ENCODE data around the gene FASTK.

Gene FASTK

DNA sequence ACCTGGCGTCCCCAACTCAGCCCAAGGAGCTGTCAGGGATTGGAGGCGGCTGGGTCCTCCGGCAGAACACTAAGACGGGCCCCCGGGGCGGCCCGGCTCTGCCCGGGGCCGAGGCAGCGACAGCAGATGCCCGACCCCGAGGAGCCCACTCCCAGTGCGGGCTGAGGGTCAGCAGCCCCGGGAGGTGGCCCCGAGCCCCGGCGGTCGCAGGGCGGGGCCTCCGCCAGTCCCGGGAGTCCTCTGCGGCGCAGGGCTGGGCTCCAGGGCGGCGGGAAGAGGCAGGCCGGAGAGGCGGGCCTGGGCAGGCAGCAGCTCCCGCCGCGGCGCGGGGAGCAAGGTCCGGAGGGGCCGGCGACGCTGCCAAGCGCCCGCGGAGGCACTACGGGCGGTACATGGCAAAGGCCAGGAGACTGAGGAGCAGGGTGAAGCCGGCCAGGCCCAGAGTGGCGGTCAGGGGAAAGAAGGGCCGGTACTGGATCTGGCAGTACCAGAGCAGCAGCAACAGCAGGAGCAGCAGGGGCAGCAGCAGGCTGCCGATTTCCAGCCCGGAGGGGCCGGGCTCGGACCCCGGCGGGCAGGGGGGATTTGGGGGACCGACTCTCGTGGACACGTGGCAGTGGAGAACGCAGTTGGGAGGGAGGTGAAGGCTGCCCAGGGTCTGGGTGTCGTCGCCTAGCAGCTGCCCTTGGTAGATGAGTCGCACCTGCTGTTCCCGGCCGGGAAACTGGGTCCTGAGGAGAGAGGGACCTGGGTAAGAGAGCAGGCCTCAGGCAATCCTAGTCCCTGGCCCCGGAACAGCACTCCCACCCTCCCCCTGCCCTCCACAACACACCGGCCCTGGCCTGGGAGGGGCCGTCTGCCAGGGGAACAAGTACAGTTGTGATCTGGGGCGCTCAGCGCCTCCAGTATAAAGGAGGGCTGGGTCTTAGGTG, 827 bp upstream of the FASTK start:
- DNase-seq (ENCODE audit: low spot score), result no peak

DNA sequence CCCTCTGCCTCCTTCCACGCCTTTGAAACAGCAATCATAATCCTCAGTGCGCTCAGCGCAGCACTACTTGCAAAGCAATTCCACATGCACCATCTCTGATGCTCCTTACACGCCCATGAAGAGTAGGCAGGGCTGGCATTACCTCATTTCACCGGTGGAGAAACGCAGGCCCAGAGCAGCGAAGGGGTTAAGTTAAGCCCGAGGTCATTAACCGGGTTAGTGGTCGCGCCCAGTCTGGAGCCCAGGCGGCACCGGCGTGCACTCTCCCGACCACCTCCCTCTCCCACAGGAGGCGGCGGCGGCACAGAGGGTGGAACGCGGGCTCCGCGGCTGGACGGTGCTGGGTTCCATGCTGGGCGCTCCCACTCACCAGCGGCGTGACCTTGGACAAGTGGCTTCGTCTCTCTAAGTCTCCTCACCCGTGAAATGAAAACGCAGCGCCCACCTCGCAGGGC, 515 bp downstream of the FASTK start:
- DNase-seq (ENCODE audit: low spot score), result no peak

DNA sequence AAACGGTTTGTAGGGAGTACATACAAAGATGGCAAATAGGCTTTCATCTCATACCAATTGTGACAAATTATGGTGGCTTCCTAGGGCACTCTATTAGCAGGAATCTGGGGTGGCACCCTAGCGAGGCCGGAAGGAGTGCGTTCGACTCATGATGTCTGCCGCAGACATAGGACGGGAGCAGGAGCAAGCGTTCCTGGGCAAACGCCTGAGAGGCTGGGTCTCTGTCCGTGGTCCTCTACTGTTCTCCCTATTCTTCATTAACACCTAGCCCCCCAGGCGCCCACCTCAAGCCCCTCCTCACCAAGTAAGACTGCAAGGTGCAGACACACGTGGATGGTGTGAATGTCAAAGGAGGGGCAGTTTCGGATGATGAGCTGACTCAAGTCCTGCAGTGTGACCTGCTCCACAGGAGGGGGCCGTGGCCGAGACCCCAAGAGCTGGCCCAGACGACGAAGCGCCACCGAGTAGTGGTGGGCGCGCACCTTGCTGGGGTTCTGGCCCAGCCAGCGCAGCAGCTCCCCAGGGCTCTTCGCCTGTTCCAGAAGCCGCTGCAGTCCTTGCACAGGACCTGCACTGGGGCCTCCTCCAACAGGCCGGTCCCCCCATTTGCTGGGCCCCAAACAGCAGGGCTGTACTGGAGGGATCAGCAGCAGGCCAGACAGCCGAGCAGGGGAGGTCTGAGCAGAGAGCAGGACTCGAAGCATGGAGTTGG, 1.3 kb downstream of the FASTK start:
- DNase-seq (ENCODE audit: low spot score), result no peak

DNA sequence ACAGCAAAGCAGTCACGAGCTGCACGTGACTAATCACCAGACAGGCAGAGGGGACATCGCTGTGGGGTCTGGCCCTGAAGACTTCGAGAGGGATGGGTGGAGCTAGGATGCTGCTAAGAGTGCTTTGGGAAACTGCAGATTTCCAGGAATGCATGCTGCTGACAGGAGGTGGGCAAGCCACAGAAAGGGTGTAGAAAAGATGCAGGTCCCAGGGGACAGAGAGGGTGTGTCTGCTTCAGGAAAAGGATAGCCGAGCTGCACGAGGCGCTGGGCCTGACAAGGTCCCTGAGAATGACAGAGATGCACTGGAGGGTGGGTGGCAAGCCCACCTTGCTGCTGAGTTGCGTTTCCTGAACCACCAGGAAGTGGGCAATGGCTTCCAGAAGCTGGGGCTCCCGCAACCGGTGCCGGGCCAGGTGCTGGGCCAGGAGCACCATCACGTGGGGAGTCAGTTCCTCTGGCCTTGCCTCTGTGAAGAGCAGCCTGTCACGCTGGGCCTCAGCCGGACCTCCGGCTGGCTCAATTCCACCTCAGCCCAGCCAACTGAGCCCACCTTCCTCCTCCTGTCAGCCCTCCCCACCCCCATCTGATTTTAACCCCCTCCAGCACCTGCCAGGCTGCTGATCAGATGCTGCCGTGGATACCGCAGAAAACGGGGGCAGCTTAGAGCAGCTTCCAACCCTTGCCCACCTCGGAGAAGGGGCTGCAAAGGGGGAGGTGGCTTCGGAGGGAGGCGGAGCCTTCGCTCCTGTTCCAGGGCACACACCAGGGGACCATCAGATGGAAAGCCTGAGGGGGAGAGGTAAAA, 2.2 kb downstream of the FASTK start:
- no peak for DNase-seq (ENCODE audit: low spot score)

DNA sequence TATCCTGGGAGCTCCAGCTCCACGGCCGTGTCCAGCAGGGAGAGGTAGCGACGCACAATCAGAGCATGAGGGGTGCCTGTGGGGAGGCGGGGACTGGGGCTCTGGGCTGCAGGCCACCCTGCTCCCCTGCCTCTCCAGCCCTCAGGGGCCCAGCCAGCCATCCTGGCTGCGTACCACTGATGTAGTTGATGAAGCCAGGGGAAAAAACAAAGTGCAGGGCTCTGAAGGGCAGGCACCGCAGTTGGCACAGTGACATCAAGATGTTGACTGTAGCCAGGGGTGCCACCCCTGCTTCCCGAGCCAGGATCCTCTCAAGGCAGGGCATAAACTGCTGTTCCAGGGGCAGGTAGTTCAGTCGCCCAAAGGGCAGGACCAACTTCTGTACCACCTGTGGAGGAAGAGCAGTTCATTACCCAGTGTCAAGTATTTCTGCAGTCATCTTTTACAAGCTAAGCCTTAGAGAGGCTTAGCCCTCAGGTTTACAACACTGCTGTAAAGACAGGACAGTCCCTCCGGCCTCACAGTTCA, 2.8 kb downstream of the FASTK start:
- DNase-seq (ENCODE audit: low spot score), result no peak

DNA sequence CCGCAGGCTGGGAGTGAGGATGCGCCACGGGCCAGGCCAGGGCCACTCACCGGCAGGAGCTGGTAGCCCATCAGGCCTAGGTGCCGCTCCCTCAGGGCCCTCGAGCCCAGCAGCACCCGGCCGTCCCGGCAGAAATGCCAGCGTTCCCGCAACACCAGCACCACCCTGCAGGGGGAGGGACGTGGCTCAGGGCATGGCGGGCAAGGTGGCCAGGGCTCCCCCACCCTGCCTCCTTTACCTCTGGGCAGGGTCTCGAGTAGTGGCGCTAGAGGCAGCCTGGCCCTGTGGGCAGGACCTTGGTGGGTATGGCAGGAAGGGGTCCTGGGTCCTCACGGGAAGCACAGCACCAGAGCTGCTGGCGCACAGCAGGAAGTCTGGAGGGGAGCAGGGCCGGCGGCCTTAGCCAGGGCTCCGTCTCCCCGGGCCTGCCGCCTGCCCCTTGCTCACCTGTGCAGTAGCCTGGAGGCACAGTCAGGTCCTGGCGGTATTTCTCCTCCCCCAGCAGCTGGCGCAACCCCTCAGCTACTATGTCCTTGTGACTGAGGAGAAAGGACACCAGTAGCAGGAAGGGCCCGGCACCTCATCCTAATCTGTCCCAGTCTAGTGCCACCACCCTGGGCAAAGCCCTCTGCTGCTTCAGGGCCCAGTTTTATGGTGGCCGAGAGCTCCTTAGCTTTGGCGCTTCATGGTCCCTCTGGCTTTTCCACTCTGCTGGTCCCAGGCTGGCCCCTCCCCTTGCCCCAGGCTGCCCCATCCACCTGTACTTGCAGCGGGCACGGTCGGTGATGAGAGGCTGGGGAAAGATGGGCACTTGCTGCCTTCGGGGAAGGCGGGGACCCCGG, 3.5 kb downstream of the FASTK start:
- DNase-seq (ENCODE audit: low spot score), result no peak

DNA sequence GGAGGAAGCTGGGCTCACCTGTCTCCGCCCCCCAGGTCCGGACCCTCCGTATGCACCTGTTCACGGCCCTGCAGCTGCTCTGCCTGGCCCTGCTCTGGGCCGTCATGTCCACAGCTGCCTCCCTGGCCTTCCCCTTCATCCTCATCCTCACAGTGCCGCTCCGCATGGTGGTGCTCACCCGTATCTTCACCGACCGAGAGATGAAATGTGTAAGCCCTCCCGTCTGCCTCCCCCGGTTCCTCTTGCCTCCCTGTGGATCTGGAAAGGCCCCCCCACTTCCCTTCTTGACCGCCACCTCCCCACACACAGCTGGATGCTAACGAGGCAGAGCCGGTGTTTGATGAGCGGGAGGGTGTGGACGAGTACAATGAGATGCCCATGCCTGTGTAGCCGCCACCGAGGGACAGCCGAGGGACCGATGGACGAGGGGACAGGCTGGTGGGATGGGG, 4.6 kb downstream of the FASTK start:
- DNase-seq (ENCODE audit: low spot score), result no peak

DNA sequence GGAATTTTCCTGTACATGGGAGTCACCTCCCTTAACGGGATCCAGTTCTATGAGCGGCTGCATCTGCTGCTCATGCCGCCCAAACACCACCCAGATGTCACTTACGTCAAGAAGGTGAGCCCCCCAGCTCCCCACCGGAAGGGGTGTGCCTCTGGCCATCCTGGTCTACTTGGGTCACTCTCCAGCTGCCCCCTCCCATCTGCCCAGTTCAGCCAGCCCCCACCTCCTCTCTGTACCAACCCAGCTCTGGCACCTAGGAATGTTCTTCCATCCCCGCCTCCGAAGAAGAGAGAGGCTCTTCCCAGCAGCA, 5.0 kb downstream of the FASTK start:
- no peak for DNase-seq (ENCODE audit: low spot score)

DNA sequence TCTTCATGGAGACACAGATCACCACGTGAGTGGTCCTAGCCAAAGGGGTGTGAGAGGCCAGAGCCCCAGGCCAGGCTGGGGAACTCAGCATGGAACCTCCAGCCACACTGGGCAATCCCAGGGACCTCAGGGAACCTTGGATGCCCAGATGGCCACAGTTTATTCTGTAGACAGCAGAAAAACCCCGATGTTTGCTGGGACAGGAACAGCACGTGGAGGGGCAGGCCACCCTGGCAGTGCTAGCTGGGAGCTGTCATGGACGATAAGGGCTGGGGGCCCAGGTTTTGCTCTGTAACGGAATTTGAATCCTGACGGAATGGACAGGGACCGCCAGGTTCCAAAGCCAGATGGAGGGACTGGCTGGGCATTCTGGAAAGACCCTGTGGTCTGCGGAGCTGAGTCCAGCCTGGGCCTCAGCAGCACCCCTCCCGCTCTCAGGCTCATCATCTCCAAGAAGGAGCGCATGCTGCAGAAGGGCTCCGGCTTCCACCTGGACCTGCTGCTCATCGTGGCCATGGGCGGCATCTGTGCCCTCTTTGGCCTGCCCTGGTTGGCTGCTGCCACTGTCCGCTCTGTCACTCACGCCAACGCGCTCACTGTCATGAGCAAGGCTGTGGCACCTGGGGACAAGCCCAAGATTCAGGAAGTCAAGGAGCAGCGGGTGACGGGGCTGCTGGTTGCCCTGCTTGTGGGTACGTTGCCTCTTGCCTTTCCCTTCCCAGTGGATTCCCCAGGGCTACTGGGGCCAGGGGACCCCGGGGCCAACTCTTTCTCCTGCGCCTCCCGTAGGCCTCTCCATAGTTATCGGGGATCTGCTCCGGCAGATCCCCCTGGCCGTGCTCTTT, 5.6 kb downstream of the FASTK start:
- DNase-seq (ENCODE audit: low spot score), result no peak

DNA sequence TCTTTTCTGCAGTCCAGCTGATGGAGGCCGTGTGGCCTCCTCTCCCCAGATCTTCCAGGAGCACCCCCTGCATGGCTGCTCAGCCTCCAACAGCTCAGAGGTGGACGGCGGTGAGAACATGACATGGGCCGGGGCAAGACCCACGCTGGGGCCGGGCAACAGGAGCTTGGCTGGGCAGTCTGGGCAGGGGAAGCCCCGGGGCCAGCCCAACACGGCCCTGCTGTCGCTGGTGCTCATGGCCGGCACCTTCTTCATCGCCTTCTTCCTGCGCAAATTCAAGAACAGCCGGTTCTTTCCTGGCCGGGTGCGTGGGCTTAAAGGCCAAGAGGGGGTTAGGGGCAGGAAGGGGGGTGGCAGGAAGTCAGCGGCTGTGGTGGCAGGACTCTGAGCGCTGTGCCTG, 6.6 kb downstream of the FASTK start:
- no peak for DNase-seq (ENCODE audit: low spot score)

DNA sequence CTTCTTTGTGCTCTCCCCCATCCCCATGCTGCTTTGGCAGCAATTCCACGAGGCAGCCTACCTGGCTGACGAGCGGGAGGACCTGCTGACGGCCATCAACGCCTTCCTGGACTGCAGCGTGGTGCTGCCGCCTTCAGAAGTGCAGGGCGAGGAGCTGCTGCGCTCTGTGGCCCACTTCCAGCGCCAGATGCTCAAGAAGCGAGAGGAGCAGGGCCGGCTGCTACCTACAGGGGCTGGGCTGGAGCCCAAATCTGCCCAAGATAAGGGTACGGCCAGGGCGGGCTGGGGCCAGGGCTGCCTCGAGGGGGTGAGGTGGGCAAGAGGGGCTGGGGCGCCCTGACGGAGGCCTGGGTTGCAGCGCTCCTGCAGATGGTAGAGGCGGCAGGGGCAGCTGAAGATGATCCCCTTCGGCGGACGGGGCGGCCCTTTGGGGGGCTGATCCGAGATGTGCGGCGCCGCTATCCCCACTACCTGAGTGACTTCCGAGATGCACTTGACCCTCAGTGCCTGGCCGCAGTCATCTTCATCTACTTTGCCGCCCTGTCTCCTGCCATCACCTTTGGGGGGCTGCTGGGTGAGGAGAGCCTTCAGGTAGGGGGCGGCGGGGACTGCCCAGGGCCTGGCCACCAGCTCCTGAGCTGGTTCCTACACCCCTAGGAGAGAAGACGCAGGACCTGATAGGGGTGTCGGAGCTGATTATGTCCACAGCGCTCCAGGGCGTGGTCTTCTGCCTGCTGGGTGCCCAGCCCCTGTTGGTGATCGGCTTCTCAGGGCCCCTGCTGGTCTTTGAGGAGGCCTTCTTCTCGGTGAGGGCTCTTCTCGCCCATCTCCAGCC, 9.4 kb downstream of the FASTK start:
- DNase-seq (ENCODE audit: low spot score), result no peak

DNA sequence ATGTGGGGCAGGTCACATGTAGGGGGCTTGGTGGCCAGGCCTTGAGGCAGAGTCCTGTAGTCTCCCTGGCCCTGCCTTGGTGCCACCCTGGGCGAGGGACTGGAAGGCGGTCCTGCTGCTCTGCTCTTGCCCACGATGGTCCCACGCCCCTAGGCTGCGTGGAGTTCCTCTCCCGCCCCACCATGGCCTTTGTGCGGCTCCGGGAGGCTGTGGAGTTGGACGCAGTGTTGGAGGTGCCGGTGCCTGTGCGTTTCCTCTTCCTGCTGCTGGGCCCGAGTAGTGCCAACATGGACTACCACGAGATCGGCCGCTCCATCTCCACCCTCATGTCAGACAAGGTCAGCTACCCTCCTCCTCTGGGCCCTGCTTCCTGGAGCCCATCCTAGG, 10.0 kb downstream of the FASTK start:
- no peak for DNase-seq (ENCODE audit: low spot score)

DNA sequence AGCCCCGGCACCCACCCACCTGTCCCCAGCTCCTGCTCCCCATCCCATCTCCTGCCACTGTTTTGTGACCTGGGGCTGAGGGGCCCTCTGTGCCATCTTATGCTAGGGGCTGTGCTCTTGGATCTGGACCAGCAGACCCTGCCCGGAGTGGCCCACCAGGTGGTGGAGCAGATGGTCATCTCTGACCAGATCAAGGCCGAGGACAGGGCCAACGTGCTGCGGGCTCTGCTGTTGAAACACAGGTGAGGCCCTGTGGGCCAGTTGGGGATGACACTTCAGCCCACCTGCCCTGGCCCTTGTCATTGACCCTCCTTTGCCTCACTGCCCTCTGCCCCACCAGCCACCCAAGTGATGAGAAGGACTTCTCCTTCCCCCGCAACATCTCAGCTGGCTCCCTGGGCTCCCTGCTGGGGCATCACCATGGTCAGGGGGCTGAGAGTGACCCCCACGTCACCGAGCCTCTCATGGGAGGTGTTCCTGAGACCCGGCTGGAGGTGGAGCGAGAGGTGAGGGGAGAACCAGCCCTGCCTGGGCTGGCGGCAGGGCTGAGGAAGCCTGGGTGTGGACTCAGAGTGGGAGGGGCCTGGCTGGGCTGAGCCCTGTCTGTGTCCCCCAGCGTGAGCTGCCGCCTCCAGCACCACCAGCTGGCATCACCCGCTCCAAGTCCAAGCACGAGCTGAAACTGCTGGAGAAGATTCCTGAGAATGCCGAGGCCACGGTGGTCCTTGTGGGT, 10.6 kb downstream of the FASTK start:
- no peak for DNase-seq (ENCODE audit: low spot score)

DNA sequence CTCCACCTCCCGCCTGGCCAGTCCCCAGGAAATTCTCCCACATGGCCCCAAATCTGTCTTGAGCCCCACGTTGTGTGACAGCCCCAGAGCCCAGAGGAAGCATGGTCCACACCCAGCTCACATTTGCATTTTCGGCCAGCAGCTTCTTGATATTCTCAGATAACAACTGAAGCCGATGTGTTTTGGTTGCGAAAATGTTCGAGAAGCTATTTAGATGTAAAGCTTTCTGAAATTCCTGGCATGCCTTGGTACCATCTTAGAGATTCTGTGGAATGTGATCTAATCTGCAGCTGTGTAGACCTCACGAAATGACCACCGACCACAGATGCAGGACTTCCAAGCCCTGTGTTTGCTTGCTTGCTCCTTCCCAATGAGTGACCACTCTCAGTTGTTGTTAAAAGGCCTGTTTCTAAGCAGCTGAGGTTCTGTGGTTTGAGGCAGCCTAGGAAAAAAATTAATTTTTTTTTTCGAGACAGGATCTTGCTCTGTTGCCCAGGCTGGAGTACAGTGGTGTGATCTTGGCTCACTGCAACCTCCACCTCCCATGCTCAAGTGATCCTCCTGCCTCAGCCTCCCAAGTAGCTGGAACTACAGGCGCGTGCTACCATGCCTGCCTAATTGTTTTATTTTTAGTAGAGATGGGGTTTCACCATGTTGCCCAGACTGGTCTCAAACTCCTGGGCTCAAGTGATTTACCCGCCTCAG, 12.4 kb downstream of the FASTK start:
- DNase-seq (ENCODE audit: low spot score), result no peak

DNA sequence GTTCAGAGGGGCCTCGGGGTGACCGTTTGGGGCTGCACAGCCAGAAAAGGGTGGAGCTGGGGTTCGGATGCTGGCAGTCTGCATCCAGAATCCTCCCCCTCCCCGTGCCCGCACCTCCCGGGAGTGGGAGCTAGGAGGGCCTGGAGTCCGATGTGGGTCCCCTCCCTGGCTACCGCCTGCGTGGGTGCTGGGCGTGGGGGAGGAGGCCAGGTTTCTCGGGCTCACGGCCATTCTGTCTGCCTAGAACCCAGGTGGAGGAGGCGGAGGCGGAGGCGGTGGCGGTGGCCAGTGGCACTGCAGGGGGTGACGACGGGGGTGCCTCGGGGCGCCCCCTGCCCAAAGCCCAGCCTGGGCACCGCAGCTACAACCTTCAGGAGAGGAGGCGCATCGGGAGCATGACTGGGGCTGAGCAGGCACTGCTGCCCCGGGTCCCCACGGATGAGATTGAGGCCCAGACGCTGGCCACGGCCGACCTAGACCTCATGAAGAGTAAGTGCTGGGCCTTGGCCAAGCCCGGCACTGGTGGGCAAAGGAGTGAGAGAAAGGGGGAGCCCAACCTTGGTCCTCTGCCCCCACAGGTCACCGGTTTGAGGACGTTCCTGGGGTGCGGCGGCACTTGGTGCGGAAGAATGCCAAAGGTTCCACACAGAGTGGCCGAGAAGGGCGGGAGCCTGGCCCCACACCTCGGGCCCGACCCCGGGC, 14.2 kb downstream of the FASTK start:
- DNase-seq (ENCODE audit: low spot score), result no peak

DNA sequence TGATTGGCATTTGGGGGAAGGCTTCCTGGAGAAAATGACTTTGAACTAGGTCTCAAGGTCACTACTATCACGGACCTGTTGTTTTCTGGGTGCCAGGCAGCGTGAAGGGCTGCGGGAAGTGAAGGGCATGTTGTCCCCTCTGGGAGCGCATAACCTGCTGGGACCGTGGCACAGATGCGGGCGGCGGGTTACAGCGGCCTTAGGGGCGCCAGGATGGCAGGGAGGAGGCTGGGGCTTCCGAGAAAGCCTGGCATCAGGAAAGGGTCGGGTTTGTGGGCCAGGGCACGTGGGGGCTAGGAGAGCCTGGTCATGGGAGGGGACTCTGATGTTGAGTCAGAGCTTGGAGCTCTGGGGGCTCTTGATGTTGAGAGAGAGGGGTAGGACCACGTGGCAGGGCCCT, 15.1 kb downstream of the FASTK start:
- DNase-seq (ENCODE audit: low spot score), result no peak

DNA sequence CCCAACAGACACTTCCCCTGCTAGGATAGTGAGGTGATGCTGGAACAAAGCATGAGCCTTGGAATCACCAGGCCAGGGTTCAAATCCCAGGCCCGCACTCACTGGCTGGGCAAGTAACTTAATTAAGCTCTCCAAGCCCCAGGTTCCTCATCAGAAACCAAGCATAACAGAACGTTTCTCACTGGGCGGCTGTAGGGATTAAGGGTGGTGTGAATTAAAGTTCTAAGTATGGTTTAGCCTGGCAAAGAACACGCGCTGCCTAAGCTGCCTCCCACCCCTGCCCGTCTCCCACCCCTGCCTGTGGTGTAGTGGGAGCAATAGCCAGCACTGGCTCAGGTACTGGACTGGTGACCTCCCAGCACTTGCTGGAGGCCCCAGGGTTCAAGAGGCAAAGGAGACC, 15.6 kb downstream of the FASTK start:
- DNase-seq (ENCODE audit: low spot score), result no peak

DNA sequence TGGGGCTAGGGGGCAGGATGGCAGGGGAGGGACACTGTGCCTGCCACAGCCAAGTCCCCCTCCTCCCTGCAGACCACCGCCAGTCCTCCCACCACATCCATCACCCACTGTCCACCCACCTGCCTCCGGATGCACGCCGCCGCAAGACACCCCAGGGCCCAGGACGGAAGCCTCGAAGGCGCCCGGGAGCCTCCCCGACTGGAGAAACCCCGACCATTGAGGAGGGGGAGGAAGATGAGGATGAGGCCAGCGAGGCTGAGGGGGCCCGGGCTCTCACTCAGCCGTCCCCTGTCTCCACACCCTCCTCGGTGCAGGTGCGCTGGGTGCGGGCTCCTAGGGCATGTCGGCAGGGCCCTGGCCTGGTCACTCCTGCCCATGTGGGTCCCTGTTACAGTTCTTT, 16.2 kb downstream of the FASTK start:
- no peak for DNase-seq (ENCODE audit: low spot score)
